Stimulated activated CD8-positive, alpha-beta memory T cell treated with anti-CD3 and anti-CD28 coated beads, Interleukin-15, amount 100 ng/mL, for 4 hours (primary cell): Measurements from ENCODE around the gene BATF3.

Source experiments
- DNase-seq, 2 donors: peaks; one replicate each; pipeline ENCODE4 v3.0.0-alpha.2; 2020; ENCODE audit warnings: low read depth in 2 of 2

Gene BATF3

GRCh38 chr1:212703991-212704564 is 4.4 kb upstream of the BATF3 start:
- no peak for DNase-seq

- no peak for DNase-seq
These were observed 3.0 kb upstream of the BATF3 start for GRCh38 chr1:212702672-212703071.

- DNase-seq = no peak
These were observed 2.3 kb upstream of the BATF3 start for GRCh38 chr1:212701910-212702309.

GRCh38 chr1:212700892-212701819 is 1.5 kb upstream of the BATF3 start:
- peak in 1 of 2 donors; percentile 22 for DNase-seq

GRCh38 chr1:212700223-212700891 is 717 bp upstream of the BATF3 start:
- peak in 1 of 2 donors; percentile 58 for DNase-seq

- peak; percentile 13 to 36 for DNase-seq
These were observed 476 bp downstream of the BATF3 start for GRCh38 chr1:212699104-212699624.

GRCh38 chr1:212698467-212699103 is 1.1 kb downstream of the BATF3 start:
- no peak for DNase-seq

GRCh38 chr1:212696721-212697331 is 2.8 kb downstream of the BATF3 start:
- no peak for DNase-seq

GRCh38 chr1:212692774-212693644 is 6.6 kb downstream of the BATF3 start:
- DNase-seq = no peak

- DNase-seq = no peak
These were observed 8.0 kb downstream of the BATF3 start for GRCh38 chr1:212691561-212692071.

GRCh38 chr1:212690816-212691403 is 8.7 kb downstream of the BATF3 start:
- no peak for DNase-seq

- no peak for DNase-seq
These were observed 9.7 kb downstream of the BATF3 start for GRCh38 chr1:212689758-212690529.

GRCh38 chr1:212689196-212689725 is 10.4 kb downstream of the BATF3 start:
- no peak for DNase-seq

- no peak for DNase-seq
These were observed 11.1 kb downstream of the BATF3 start for GRCh38 chr1:212688341-212689047.

- DNase-seq = no peak
These were observed 11.8 kb downstream of the BATF3 start for GRCh38 chr1:212687811-212688210.

- no peak for DNase-seq
These were observed 13.0 kb downstream of the BATF3 start for GRCh38 chr1:212686591-212686990.

- DNase-seq = no peak
These were observed 13.6 kb downstream of the BATF3 start for GRCh38 chr1:212686069-212686468.

- no peak for DNase-seq
These were observed 14.2 kb downstream of the BATF3 start for GRCh38 chr1:212685429-212685828.
